Amniotic stem cell (primary cell): Measurements from ENCODE around the gene FAM210A.
A peak's percentile ranks its signal among the peaks of the same experiment; 100 is the strongest.
"Not testable (repeated sequence)": the region's sequence is repeated elsewhere in the genome, so short reads cannot be mapped to it uniquely, and the experiment has no call there.

Experiments
- DNase-seq: peaks from one replicate; lab custom pipeline; 2025; lab: John Stamatoyannopoulos, UW

FAM210A gene, protein sequence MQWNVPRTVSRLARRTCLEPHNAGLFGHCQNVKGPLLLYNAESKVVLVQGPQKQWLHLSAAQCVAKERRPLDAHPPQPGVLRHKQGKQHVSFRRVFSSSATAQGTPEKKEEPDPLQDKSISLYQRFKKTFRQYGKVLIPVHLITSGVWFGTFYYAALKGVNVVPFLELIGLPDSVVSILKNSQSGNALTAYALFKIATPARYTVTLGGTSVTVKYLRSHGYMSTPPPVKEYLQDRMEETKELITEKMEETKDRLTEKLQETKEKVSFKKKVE

DNA sequence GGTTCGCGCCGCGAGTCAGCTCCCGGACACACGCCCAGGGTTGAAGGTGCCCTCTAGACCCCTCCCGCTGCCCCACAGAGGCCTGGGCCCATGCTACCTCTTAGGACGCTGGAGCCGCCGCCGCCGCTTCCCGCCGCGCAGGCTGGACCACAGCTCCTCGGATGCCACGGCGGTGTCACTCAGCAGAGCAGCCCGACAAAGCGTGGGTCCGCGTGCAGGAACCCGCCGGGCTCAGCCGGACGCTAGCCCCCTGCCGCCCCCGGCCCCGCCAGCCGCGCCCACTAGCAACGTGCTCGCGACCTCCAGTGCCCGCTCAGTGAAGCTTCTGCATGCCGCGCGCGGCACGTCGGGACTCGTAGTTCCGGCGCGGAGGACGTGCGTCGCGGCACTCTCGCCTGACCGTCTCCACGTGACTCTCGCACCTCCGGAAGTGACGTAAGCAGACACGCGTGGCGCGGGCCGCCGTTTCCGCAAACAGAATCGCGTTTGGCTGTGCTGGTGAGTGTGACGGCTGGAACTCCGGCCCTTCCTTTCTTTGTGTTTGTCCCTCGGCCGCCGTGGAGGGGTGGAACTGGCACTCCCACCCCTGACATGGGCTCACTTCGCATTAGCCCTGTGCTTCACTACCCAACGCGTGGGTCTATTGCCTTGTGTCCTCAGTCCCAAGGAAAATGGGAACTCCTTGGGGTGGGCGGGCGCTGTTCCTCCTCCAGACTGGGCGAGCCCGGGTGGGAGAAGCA lies at the start of gene FAM210A, which contains the start of gene RNMT:
Gene FAM210A, minus strand, starts transcription at position 327 of the 740 bp plus-strand sequence. CDS start 44,481 bp downstream, outside the sequence.
Gene RNMT, plus strand, starts transcription at position 442 of the 740 bp plus-strand sequence. CDS start 4,845 bp downstream, outside the sequence.
- DNase-seq = peak; percentile 92

DNA sequence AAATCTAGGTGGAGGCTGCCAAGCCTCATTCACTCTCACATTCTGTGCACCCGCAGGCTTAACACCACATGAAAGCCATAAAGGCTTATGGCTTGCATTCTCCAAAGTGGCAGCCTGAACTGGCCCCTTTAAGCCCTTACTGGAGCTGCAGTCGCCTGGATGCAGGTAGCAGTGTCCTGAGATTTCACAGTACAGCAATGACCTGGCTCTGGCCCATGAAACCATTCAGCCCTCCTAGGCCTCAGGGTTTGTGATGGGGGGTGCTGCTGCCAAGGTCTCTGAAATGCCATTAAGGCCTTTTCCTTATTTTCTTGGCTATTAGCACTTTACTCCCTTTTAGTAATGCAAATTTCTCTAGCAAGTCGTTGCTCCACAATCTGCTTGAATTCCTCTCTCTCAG lies 48.7 kb upstream of the FAM210A start:
- DNase-seq = no peak

DNA sequence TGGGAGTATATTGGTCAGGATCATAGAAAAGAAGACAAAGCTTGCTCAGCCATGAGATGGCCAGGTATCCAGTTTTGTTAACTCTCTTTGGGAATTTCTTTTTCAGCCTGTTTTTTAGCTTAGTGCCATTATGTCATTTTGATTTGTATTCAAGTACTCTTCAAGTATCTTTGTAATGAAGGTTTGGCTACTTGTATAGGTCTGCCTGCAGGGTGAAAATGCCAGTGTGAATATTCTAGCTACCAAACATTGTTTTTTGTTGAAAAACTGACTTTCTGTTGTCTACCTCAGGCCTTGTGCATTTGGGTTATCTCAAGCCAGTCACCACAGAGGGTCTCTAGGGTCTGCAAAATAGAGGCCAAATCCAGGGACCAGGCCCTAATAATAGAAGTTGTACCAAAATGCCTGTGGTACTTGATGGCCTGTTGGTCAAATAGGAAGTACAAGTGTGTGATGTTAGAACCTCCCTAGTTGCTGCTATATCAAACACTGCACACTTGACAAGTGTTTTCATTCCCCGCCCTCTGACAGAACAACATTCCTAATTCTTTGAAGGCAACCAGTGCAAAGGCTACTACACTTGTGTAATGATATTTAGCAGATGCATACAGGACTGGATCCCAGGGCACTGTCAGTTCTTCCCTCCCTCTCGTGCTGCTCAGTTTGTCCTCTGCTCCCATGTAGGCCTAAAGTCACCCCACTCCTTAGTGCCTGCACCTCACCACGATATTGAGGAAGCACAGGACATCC lies 36.5 kb upstream of the FAM210A start:
- DNase-seq = no peak

DNA sequence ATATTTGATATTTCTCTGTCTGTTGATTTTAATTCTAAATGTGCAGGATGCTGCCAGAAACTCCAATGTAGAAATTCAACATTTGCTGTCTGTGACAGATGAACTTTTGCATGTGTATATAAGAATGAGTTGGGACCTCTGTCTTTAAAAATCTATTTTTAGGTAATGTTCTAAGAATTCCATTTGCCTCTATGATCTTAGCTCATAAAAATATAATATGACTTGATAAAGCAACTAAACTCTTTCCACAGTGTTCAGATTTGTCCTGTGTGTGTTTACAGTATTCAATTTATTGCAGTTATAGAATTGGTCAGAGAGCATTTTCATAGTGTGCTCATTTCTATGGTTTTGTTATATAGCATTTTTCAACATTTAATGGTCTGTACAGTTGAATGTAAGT lies 33.7 kb upstream of the FAM210A start:
- no peak for DNase-seq

DNA sequence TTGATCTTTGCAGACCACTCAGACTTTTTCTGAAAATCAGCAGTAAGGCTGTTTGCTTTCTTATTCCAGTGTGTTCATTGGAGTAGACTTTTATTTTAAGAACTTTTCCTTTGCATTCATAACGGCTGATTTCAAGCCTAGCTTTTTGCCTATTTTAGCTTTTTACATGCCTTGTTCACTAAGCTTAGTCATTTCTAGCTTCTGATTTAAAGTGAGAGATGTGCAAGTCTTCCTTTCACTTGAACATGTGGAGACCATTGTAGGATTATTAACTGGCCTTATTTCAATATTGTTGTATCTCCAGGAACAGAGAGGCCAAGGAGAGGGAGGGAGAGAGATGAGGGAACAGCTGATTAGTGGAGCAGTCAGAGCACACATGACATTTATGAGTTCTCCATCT lies 32.3 kb upstream of the FAM210A start:
- DNase-seq = no peak

DNA sequence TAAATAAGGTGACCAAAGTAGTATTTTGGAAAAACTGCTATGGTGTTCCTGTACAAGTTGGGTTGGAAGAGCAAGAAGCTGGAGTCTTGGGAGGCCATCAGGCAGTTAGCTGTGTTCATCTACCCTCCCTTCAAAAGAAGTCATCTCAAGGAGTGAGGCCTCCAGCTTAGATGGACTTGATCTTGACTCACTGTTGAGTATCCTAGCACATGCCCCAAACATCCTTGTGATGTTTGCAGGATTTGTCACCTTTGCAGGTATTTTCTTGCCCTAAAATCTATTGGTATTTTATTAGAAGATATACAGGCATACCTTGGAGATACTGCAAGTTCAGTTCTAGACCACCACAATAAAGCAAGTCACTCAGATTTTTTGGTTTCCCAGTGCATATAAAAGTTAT lies 30.3 kb upstream of the FAM210A start:
- no peak for DNase-seq

DNA sequence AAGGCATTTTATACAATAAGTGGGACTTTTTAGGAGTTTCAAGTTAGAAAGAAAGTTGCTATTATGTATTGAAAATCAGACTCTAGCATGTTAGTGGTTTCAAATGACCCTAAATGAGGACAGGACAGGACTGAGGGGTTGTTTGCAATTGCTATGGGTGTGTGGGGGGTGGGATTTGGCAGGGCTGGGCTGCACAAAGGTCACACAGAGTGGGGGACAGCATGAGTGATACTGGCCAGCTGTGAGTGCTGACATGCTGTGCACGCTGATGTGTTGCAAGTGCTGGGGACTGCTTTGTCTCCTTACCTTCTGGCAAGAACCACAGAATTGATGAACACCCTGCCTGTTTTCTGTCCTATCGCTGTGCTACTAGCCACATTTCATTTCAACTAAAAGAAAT lies 29.9 kb upstream of the FAM210A start:
- DNase-seq = no peak

DNA sequence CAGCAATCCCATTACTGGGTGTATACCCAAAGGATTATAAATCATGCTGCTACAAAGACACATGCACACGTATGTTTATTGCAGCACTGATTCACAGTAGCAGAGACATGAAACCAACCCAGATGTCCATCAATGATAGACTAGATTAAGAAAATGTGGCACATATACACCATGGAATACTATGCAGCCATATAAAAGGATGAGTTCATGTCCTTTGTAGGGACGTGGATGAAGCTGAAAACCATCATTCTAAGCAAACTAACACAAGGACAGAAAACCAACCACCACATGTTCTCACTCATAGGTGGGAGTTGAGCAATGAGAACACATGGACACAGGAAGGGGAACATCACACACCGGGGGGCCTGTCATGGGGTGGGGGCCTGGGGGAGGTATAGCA lies 25.2 kb upstream of the FAM210A start:
- not testable (repeated sequence) for DNase-seq

DNA sequence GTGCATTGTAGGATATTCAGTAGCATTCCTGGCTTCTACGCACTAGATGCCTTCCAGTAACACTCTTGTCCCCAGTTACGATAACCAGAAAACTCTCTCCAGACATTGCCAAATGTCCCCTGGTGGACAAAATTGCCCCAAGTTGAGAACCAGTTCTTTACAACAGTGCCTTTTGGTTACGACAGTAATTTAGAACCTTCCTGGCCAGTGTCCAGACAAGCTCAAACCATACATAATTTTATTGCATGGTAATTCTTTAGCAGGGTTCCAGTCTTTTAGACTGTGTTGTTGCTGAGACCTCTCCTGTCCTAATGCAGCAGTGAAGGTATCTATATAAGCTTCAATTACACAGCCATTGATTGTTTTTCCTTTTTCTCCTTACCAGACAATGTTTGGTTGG lies 20.3 kb upstream of the FAM210A start:
- no peak for DNase-seq

DNA sequence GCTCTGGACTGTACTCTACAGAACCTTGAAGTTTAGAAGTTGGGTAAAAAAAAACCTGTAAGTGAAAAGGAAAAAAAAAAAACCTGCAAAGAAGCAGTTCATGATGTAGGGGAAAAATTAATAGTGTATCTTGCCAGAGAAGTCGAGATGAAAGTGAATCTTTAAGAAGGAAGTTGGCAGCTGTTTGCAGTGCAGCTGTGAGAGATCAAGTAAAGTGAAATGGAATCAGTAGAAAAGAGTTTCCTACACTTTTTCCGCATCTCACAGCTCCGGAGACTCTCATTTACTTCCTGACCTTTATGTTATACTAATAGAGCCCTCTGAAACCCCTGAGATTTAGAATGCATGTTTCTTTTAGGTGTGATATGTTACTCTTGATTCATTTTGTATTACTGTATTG lies 19.3 kb upstream of the FAM210A start:
- no peak for DNase-seq

DNA sequence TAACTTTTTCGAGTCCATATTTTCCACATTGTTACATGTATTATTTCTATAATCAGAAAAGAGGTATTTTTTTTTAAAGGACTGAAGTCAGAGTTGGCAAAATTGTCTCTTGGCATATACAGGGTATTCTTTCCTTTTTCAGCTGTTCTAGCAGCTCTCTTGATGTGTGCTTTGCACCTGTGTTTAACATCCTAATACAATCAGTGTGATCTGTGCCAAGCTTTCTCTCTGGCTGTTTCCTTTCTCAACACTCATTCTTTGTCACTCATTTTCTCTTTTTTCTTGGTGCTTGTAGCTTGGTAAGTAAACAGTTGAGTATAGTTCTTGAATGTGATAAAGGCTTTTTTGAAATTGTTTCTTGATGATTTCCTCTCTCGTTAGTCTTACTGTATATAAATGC lies 9.3 kb upstream of the FAM210A start:
- DNase-seq = no peak

DNA sequence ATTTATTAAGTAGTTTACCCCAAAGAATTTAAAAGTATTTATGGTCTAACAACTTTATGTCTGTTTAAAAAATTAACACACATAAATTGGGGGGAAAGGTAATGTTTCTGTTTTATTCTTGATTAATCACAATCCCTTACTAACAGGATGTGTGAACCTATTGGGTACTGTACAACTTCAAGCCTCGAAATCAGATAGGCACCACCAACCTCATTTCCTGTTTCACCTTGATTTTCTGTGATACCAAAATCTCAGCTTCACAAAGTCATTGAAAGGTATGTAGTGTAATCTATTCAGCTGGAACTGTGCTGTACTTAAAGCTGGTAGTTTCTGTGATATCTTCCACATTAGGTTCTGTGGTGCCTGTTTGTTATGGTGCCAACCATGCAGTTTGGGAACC lies 4.1 kb upstream of the FAM210A start:
- no peak for DNase-seq

DNA sequence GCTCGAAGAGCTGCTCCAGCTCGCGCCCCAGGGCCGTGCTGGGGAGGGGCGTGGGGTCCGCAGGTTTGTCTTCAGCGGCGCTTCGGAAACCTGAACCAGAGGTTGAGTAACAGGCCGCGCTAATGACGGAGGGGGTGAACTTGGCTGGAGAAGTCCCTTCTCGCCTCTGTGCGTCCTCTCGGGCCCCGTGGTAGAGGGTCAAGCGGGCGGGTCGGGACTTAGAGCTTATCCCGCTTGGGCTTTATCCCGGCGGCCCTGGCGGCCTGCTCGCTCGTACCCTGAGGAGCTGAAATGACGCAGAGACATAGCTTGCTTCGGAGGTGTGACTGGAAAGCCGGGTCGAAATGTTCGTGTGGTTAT lies 594 bp upstream of the FAM210A start:
- peak; percentile 37 for DNase-seq

DNA sequence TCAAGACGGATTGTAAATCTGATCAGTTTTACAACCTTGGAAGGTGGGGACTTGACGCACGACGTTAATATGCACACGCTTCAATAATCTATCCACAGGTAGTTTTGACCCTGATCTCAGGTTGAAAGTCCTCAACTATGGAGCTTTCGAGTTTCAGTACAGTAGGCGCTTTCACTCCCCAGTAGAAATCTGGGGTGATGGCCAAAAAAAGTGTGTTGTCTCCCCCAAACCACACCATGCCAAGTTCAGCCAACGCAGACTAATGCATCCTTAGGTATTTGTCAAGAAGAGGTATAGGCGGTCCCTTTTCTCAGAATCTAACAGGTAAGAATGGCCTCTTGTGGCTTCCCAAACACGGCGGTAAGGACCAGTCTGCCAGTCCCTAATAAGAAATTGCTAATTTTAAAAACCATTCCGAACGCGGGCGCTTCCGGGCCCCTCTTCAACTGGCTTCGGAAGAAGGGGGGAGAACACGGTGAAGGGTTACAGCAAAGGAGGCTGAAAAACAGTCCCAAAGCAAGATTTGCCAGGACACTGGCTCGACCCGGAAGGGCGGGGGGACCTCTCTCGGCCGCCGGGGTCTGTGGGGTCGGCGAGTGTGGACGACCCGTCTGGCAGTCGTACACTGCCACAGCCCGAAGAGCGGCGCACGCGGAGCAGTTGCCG lies 659 bp downstream of the FAM210A start:
- DNase-seq = no peak

DNA sequence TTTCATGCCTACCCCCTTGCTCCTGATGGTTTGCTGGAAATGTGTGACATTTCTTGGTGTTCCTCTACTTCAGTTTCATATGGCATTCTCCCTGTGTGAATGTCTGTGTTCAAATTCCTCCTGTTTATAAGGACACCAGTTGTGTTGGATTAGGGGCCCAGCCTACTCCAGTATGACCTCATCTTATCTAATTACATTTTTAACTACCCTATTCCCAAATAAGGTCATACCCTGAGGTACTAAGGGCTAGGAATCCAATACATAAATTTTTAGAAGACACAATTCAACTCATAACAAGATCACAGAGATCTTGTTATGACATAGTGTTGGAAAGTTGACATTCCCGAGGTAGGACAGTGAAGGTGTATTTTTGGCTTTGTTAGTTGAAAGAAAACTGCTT lies 5.5 kb downstream of the FAM210A start:
- DNase-seq = no peak

DNA sequence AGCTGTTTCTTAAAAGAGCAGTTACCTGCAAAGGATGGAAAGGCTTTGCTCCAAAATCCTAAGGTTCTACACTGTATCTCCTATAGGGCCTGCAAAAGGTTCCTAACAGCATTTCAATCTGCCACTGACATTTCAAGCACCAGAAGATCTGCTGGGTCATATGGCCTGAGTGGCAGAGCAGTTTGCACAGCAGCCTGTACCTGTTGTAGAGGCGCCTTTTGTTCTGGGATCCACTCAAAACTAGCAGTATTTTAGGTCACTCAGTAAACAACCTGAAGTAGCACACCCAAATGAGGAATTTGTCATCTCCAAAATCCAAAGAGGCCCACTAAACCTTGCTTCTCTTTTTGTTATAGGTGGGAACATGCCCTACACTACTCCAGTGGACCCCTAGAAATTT lies 6.2 kb downstream of the FAM210A start:
- DNase-seq = no peak

DNA sequence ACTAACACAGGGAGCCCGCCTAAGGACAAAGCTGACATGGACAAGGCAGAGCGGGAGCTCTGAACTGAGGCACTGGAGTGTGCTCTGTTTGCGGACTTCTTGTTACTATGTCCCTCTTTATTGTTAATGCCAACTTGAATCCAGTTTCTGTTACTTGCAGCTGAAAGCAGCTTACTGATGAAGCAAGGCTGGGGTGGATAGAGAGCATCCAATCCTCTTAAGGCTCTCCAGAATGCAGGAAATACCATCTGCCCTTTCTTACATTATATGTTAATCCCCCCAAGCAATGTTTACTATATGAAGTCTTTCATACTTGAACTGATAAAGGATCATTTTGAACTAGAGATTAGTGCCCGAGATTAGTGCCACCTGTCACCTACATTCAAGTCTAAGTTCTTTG lies 9.4 kb downstream of the FAM210A start:
- no peak for DNase-seq

DNA sequence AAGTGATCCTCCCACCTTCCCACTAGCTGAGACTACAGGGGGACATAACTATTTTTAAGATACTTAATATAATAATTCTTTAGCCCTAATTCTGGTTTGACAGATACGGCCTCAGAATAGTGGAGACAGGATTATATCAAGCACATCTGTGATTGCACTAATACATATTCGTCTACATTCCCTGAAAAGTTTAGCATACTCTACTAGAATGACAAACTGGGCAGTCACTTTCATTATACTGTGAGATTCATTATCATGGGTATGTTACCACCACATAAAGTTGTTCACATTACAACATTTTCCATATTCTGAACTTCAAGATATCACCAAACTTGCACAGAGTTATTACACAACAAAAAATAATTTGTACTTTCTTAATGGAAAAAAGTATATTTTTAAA lies 11.0 kb downstream of the FAM210A start:
- no peak for DNase-seq

DNA sequence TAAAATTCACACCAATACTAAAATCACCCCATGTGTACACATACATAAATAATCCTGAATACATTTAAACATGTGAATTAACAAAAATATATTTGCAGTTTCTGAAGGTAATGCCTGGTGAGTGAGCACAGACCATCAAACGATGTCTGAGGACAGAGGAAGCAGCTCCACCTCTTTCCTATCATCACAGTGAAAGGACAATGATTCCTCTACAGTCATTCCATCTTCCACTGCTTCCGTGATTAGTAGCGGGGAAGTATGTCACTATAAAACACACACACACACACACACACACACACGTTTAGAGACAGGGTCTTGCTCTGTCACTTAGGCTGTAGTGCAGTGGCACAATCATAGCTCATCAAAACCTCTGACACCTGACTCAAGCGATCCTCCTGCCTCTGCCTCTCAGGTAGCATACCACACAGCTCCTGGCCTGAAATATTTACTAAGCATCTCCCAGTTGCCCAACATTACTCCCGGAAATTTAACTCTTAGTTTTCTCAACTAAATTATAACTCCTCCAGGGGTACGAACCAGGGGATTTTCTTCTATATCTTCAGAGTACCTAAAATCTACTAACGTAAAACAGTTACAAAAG lies 12.8 kb downstream of the FAM210A start:
- DNase-seq = no peak

DNA sequence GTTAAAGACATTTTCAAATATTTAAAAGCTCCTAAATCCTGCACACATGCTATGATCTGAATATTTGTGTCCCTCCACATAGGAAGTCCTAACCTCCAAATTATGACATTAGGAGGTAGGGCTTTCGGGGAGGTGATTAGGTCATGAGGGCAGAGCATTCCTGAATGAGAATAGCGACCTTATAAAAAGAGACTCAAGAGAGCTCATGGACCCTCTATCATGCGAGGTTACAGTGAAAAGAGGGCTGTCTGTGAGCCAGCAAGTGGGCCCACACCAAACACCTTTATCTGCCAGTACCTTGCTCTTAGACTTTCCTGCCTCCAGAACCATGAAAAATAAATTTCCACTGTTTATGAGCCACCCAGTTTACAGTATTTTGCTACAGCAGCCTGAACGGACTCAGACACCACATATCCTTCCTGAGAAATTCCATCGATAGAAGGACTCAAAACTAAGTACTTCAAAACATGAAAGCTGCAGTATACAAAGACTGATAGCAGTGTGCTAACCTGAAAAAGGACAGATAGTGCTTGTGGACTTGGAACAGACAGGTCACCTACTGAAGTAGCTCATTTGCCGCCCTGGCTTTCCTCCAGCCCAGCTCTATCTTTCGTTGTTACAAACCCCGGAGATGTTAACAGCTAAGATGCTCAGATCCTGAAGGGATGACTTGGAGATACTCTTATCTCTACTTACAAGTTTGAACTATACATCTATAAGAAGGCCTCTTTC lies 13.8 kb downstream of the FAM210A start:
- no peak for DNase-seq

DNA sequence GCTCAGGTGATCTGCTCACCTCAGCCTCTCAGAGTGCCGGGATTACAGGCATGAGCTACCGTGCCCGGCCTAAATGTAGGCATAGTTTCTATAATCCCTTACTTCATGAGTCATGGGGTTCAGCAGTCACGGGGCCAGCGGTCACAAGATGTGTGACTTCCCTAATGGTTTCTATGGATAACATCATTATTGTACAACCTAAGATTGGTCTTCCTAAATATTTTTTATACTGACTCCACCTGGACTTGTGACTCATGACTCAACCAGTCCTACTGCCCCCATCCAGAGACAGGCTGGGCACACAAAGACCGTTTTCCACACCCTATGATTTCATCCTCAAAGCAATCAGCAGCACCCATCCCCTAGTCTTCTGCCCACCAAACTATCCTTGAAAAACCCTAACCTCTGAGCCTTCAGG lies 15.9 kb downstream of the FAM210A start:
- no peak for DNase-seq
